Colonic mucosa (tissue), 4 donors: ENCODE results near the gene DBX2. TPM values are rescaled to one million over a fixed set of nuclear protein-coding genes. Genes with fewer than 3 reads are reported as not detected.

Source experiments
- DNase-seq: peaks from one replicate; pipeline ENCODE4 v3.0.0-alpha.2; 2020
- H3K27ac ChIP-seq: fragments of 200-600 bp; one replicate; pipeline ENCODE4 v1.8.0; 2021
- H3K27me3 ChIP-seq: fragments of 200-600 bp; one replicate; pipeline ENCODE4 v1.8.0; 2021
- H3K36me3 ChIP-seq: fragments of 200-600 bp; one replicate; pipeline ENCODE4 v1.8.0; 2021
- H3K4me1 ChIP-seq: fragments of 200-600 bp; one replicate; pipeline ENCODE4 v1.8.0; 2021; ENCODE audit warnings: mild to moderate bottlenecking
- H3K4me3 ChIP-seq: fragments of 200-600 bp; one replicate; pipeline ENCODE4 v1.8.0; 2021
- H3K9ac ChIP-seq, 2 donors: one replicate each; pipeline ENCODE4 v1.7.0; 2013; ENCODE audit warnings: control low read depth in 2 of 2, low read depth in 2 of 2, low read length in 2 of 2
- H3K9me3 ChIP-seq: fragments of 200-600 bp; one replicate; pipeline ENCODE4 v1.8.0; 2021
- CTCF ChIP-seq: fragments of 200-600 bp; IDR thresholded peaks from one replicate; pipeline ENCODE4 v1.8.0; 2022; ENCODE audit warnings: antibody characterized with exemption, mild to moderate bottlenecking
- intact Hi-C: fragments of 100-400 bp; cut with DNase I; formaldehyde crosslinking; loops from one replicate; pipeline ENCODE4 v1.14.1; 2022
- total RNA-seq, 2 donors: library from RNA; stranded (reverse); fragmentation: NEBNext Ultra II Directional in 1 of 2; extraction: Animal tissue kit (Norgen Biotek cat#: 25700) in 1 of 2; gene quantifications; one replicate each; pipeline ENCODE4 v1.2.1, GENCODE V29; 2021
- donor health status: healthy.
- donor health status: DM: no; HTN: no; CAD: no.
- donor health status: DM: no; HTN: no; CAD: no.

DBX2 gene
- total RNA-seq, 2 donors from 2014 or later: not detected

DNA sequence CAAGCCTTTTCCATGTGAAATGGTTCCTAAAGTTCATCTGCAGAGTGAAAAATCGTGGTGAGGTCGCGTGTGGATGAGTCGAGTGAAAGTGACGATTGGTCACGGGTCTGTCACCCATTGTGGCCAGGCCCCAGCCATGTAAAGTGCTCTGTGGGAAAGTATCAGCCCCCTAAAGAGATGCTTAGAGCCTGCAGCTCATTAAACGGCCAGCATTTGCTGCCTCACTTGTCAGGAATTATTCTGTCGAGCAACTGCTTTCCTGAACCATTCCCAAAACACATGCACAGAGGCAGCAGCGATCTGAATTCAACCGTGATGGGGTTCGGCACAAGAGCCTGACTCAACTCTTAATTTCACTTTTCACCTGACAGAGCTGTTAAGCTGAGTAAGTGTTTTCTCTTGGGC is 16.0 kb downstream of the DBX2 start:
- Histone ChIP-seq H3K36me3 (no peaks in the 10 kb centered on the region), H3K9me3 (no peaks in the 10 kb centered on the region), H3K4me1 (no peaks in the 10 kb centered on the region), H3K27me3 (no peaks in the 10 kb centered on the region), H3K4me3 (no peak overlapping the region), H3K9ac (no peak overlapping the region), H3K27ac (no peak overlapping the region)
- intact Hi-C loops: no loop called here
- no peak for DNase-seq
- TF ChIP-seq CTCF: no peak

DNA sequence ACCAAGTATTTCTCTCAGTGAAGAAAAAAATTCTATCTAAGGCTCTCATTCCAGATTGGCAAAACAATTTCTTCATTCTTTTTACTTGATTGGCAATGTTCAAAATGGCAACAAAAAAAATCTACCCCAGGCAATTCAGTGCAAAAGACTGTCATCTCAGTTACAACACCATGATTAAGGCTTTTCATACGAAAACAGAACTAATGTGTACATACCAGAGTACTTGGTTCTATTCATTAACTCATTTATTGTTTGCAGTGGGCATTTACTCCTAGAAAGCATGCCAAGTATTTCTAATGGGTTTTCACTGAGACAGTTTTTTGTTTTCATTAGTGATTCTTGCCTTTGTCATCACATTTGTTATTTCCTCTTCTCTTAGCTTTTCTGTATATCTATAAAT is 33.0 kb downstream of the DBX2 start:
- Histone ChIP-seq H3K36me3 (no peaks in the 10 kb centered on the region), H3K27me3 (no peaks in the 10 kb centered on the region), H3K9me3 (no peaks in the 10 kb centered on the region), H3K9ac (no peak overlapping the region), H3K4me3 (no peak overlapping the region), H3K27ac (no peak overlapping the region), H3K4me1 (no peaks in the 10 kb centered on the region)
- no peak for TF ChIP-seq CTCF
- intact Hi-C loops: no loop called here
- DNase-seq: no peak

GRCh38 chr12:45014396-45014795 is 36.5 kb downstream of the DBX2 start:
- no peaks in the 10 kb centered on the region for H3K4me1 ChIP-seq
- no peaks in the 10 kb centered on the region for H3K27me3 ChIP-seq
- no peak overlapping the region for H3K9ac ChIP-seq
- no peaks in the 10 kb centered on the region for H3K36me3 ChIP-seq
- TF ChIP-seq CTCF: no peak
- no peak for DNase-seq
- intact Hi-C loops: no loop called here
- no peaks in the 10 kb centered on the region for H3K9me3 ChIP-seq
- H3K4me3 ChIP-seq: no peak overlapping the region
- H3K27ac ChIP-seq: no peak overlapping the region

- no peak for TF ChIP-seq CTCF
- Histone ChIP-seq H3K9me3 (no peaks in the 10 kb centered on the region), H3K27me3 (no peaks in the 10 kb centered on the region), H3K4me3 (no peak overlapping the region), H3K27ac (no peak overlapping the region), H3K36me3 (no peaks in the 10 kb centered on the region), H3K4me1 (no peaks in the 10 kb centered on the region), H3K9ac (no peak overlapping the region)
- DNase-seq: no peak
- intact Hi-C loops: no loop called here
Observed at GRCh38 chr12:45012749-45013148, 38.1 kb downstream of the DBX2 start.

- intact Hi-C loops: no loop called here
- no peak for DNase-seq
- Histone ChIP-seq H3K4me3 (no peak overlapping the region), H3K27me3 (no peaks in the 10 kb centered on the region), H3K9me3 (no peaks in the 10 kb centered on the region), H3K36me3 (no peaks in the 10 kb centered on the region), H3K4me1 (no peaks in the 10 kb centered on the region), H3K9ac (no peak overlapping the region), H3K27ac (no peak overlapping the region)
- no peak for TF ChIP-seq CTCF
Observed at GRCh38 chr12:45010059-45010458, 40.8 kb downstream of the DBX2 start.

- Histone ChIP-seq H3K4me1 (no peaks in the 10 kb centered on the region), H3K4me3 (no peak overlapping the region), H3K9ac (no peak overlapping the region), H3K27me3 (no peaks in the 10 kb centered on the region), H3K27ac (no peak overlapping the region), H3K36me3 (no peaks in the 10 kb centered on the region), H3K9me3 (no peaks in the 10 kb centered on the region)
- no peak for TF ChIP-seq CTCF
- intact Hi-C loops: no loop called here
- no peak for DNase-seq
Observed at GRCh38 chr12:45008211-45008610, 42.7 kb downstream of the DBX2 start.
